Epidermal melanocyte (primary cell): Measurements from ENCODE around the gene FAM181A.

Experiments
- DNase-seq: peaks from one replicate; pipeline ENCODE4 v3.0.0; 2011; ENCODE audit warnings: low spot score; ENCODE audit not compliant: insufficient read length

The FAM181A gene

GRCh38 chr14:93903342-93904184, 23.6 kb upstream of the FAM181A start:
- no peak for DNase-seq

GRCh38 chr14:93905623-93906022, 21.5 kb upstream of the FAM181A start:
- DNase-seq, result no peak

GRCh38 chr14:93906341-93907329, 20.5 kb upstream of the FAM181A start:
- DNase-seq, result no peak

GRCh38 chr14:93909429-93910128, 17.6 kb upstream of the FAM181A start:
- no peak for DNase-seq

GRCh38 chr14:93911975-93912615, 15.0 kb upstream of the FAM181A start:
- no peak for DNase-seq

- DNase-seq, result no peak
These were observed 14.4 kb upstream of the FAM181A start for GRCh38 chr14:93912782-93913181.

- no peak for DNase-seq
These were observed 12.9 kb upstream of the FAM181A start for GRCh38 chr14:93914278-93914677.

GRCh38 chr14:93915070-93915705, 12.0 kb upstream of the FAM181A start:
- no peak for DNase-seq

GRCh38 chr14:93915800-93916199, 11.3 kb upstream of the FAM181A start:
- no peak for DNase-seq

GRCh38 chr14:93916498-93916897, 10.6 kb upstream of the FAM181A start:
- DNase-seq, result no peak

- DNase-seq, result no peak
These were observed 10.0 kb upstream of the FAM181A start for GRCh38 chr14:93917141-93917540.

- no peak for DNase-seq
These were observed 5.9 kb upstream of the FAM181A start for GRCh38 chr14:93921001-93921806.

- DNase-seq, result no peak
These were observed 3.5 kb upstream of the FAM181A start for GRCh38 chr14:93923626-93924025.

- DNase-seq, result no peak
These were observed 2.4 kb upstream of the FAM181A start for GRCh38 chr14:93924592-93925355.

GRCh38 chr14:93925374-93925895, 1.7 kb upstream of the FAM181A start:
- no peak for DNase-seq

- DNase-seq, result no peak
These were observed 785 bp upstream of the FAM181A start for GRCh38 chr14:93926245-93926872.

GRCh38 chr14:93927800-93928145, 629 bp downstream of the FAM181A start:
- no peak for DNase-seq
